WTC11 (cell line): ENCODE results near the gene SHISA6.

Experiments
- GTF2I ChIP-seq: fragments of 250-450 bp; sonication (Bioruptor Pico); conservative IDR thresholded peaks from 2 replicates; pipeline ENCODE4 v1.4.0; 2021; ENCODE audit warnings: mild to moderate bottlenecking
- USF1 ChIP-seq: sonication (generic); formaldehyde crosslinking; IDR thresholded peaks from 2 replicates; pipeline ENCODE4 v1.8.0; 2022; ENCODE audit warnings: mild to moderate bottlenecking, missing genetic modification reagents
- TF ChIP-seq, protein P1 (sequence below): sonication (generic); formaldehyde crosslinking; IDR thresholded peaks from 2 replicates; pipeline ENCODE4 v1.8.1; 2022; ENCODE audit warnings: missing genetic modification reagents, borderline replicate concordance
- TF ChIP-seq, protein P2 (sequence below): sonication (generic); formaldehyde crosslinking; IDR thresholded peaks from 2 replicates; pipeline ENCODE4 v1.8.1; 2023; ENCODE audit warnings: mild to moderate bottlenecking, moderate library complexity, missing genetic modification reagents
- TF ChIP-seq, protein P3 (sequence below): sonication (generic); formaldehyde crosslinking; IDR thresholded peaks from 2 replicates; pipeline ENCODE4 v1.8.1; 2022; ENCODE audit warnings: mild to moderate bottlenecking, missing genetic modification reagents, moderate library complexity, borderline replicate concordance
- TF ChIP-seq, protein P4 (sequence below): fragments of 200-600 bp; IDR thresholded peaks from 2 replicates; pipeline ENCODE4 v1.8.0; 2022; ENCODE audit warnings: antibody characterized with exemption

DNA sequence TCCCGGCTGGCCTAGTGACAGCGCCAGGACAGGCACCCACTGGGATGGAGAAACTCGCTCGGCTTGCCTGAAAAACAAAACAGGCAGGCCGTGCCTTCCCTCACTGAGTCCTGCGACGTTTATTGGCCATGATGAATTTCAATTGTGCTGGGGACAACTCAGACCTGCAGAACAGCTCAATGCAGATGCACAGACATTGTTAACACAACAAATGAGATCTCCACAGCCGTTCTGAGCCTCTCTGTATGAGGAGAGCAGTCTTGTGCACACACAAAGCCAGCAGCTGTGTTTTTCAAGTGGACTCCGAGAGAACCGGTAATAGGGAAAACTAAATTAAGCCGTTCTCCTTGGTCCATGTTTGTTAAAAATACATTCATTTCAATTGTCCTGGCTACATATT, 15.9 kb downstream of the SHISA6 start:
- TF ChIP-seq GTF2I (CRISPR knock-in tag) (no peak), USF1 (CRISPR knock-in tag) (no peak)
- TF ChIP-seq, protein P1, sequence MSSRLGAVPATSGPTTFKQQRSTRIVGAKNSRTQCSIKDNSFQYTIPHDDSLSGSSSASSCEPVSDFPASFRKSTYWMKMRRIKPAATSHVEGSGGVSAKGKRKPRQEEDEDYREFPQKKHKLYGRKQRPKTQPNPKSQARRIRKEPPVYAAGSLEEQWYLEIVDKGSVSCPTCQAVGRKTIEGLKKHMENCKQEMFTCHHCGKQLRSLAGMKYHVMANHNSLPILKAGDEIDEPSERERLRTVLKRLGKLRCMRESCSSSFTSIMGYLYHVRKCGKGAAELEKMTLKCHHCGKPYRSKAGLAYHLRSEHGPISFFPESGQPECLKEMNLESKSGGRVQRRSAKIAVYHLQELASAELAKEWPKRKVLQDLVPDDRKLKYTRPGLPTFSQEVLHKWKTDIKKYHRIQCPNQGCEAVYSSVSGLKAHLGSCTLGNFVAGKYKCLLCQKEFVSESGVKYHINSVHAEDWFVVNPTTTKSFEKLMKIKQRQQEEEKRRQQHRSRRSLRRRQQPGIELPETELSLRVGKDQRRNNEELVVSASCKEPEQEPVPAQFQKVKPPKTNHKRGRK (CRISPR knock-in tag), result no peak
- TF ChIP-seq, protein P2, sequence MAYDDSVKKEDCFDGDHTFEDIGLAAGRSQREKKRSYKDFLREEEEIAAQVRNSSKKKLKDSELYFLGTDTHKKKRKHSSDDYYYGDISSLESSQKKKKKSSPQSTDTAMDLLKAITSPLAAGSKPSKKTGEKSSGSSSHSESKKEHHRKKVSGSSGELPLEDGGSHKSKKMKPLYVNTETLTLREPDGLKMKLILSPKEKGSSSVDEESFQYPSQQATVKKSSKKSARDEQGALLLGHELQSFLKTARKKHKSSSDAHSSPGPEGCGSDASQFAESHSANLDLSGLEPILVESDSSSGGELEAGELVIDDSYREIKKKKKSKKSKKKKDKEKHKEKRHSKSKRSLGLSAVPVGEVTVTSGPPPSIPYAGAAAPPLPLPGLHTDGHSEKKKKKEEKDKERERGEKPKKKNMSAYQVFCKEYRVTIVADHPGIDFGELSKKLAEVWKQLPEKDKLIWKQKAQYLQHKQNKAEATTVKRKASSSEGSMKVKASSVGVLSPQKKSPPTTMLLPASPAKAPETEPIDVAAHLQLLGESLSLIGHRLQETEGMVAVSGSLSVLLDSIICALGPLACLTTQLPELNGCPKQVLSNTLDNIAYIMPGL (CRISPR knock-in tag), result no peak
- TF ChIP-seq, protein P3, sequence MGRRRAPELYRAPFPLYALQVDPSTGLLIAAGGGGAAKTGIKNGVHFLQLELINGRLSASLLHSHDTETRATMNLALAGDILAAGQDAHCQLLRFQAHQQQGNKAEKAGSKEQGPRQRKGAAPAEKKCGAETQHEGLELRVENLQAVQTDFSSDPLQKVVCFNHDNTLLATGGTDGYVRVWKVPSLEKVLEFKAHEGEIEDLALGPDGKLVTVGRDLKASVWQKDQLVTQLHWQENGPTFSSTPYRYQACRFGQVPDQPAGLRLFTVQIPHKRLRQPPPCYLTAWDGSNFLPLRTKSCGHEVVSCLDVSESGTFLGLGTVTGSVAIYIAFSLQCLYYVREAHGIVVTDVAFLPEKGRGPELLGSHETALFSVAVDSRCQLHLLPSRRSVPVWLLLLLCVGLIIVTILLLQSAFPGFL, result no peak
- TF ChIP-seq, protein P4, sequence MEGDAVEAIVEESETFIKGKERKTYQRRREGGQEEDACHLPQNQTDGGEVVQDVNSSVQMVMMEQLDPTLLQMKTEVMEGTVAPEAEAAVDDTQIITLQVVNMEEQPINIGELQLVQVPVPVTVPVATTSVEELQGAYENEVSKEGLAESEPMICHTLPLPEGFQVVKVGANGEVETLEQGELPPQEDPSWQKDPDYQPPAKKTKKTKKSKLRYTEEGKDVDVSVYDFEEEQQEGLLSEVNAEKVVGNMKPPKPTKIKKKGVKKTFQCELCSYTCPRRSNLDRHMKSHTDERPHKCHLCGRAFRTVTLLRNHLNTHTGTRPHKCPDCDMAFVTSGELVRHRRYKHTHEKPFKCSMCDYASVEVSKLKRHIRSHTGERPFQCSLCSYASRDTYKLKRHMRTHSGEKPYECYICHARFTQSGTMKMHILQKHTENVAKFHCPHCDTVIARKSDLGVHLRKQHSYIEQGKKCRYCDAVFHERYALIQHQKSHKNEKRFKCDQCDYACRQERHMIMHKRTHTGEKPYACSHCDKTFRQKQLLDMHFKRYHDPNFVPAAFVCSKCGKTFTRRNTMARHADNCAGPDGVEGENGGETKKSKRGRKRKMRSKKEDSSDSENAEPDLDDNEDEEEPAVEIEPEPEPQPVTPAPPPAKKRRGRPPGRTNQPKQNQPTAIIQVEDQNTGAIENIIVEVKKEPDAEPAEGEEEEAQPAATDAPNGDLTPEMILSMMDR, result no peak
